Measurements from ENCODE around the gene ZNF423.
"Not testable (repeated sequence)": the region's sequence is repeated elsewhere in the genome, so short reads cannot be mapped to it uniquely, and the experiment has no call there.

ZNF423 gene

GRCh38 chr16:49586466-49587450 lies 269.2 kb downstream of the ZNF423 start:
- no peak for DNase-seq (ENCODE audit: low read depth, low spot score)

DNA sequence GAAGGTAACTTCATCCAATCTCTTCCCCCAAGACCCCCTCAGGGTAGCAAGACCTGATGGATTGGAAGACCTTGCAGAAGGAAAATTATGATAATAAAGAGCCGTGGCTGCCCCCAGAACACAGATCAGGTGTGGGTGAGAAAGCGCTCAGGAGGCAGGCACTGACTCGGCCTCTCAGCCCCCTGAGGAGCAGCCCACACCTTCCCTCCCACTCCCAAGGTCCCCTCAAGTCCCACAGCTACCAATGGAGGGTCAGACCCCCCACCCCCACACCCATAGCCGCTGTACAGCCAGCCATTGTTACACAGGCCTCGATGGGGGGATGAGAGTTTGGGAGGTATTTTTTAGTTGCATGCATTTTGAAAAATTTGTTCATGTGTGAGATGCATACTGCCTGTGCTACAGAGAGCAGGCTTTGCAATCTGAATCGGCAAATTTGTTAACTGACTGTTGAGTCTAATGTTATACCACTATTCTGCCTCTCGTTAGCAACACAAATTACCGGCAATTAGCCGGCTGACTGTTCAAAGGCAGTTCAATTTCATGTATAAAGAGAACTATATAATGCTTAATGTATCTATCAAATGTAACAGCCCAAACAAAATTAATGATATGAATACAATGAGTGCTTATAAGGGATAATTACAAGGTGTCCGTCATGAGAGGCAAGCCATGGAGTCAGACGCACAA lies 270.6 kb downstream of the ZNF423 start:
- no peak for DNase-seq (ENCODE audit: low read depth, low spot score)

- DNase-seq (ENCODE audit: low read depth, low spot score), result no peak
These were observed 272.0 kb downstream of the ZNF423 start for GRCh38 chr16:49583911-49584310.

DNA sequence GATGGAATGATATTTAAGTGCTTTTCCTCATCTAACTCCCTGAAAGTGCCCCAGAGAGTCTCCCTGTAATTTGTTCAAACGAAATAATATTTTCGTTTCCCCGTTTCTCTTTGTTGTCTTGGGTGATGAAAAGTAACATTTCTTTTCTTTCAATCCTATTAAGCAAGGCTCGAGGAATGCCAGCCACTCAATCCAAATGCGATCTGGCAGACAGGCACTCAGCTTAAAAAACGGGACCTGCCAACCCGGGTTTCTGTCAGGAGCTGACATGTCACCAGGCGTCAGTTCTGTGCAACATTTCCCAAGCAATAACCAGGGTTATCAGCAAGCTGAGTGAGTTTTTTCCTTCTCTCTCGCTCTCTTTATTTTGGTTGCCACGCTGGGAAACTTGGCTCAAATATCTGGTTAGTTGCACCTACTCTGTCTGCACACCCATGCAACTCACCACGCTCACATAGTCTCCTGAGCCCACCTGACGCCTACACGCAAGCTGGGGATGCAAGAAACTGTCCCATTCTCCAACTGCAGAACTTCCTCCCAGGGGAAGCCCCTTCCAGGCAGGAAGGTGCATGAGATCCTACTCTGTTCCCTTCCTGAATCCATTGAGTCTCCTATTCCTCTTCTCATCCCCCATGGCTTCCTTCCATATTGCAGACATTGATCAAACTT lies 274.1 kb downstream of the ZNF423 start:
- DNase-seq (ENCODE audit: low read depth, low spot score), result no peak

DNA sequence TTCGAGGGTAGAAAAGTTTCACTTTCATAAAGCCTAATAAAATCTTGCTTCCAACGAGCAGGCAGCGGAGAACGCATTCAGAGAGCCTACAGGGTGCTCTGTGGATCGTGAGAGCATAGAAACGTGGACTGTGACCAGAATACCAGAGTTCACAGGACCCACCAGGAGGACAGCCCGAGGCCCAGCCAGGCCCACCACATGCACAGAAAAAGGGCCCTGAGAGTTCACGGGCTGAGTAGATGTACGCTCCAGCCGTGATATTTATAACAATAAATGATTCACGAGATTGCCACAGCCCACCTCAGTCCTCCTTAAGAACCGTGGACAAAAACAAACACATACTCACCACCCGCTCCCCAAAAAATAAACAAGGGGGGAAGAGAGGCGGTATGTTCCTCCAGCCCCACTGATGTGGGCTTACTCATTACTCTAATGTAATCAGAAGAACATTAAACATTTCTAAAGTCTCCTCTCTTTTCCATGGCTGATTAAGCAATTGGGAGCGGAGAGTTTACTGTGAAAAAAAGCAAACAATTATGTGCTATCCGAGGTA lies 275.1 kb downstream of the ZNF423 start:
- DNase-seq (ENCODE audit: low read depth, low spot score), result no peak

GRCh38 chr16:49578435-49579024 lies 277.4 kb downstream of the ZNF423 start:
- no peak for DNase-seq (ENCODE audit: low read depth, low spot score)

DNA sequence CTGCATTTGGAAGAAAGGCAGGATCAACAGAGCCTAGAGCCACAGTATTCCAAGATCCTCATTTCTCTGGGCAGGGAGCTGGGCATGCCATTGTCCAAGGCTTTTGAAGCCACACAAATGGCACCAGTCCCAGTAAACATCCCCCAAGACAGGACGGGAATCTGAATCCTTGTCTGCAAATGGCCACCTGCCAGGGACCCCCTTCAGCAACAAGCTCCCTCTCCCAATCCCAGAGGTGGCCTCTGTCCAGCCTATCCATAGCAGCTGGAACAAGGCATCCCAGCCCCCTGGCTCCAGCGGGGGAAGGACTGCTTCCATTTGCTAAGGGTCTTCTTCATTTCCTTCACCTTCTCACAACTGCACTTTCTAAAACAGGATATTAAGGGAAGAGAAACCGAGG lies 277.9 kb downstream of the ZNF423 start:
- no peak for DNase-seq (ENCODE audit: low read depth, low spot score)

- no peak for DNase-seq (ENCODE audit: low read depth, low spot score)
These were observed 279.0 kb downstream of the ZNF423 start for GRCh38 chr16:49576941-49577340.

DNA sequence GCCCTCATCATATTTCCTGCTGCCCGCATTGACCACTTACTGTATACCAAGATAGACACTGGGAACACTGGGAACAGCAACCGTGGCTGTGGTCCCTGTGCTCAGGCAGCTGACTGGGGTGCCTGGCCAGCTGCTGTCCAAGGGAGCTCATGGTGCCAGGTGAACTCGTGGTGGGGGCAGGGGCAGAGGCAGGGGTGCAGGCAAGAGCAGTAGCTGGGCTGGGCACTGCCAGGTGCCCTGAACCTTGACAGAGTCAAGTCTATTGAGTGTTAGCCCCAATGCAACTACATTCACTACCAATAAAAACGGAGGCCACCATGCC lies 279.8 kb downstream of the ZNF423 start:
- DNase-seq (ENCODE audit: low read depth, low spot score), result no peak

DNA sequence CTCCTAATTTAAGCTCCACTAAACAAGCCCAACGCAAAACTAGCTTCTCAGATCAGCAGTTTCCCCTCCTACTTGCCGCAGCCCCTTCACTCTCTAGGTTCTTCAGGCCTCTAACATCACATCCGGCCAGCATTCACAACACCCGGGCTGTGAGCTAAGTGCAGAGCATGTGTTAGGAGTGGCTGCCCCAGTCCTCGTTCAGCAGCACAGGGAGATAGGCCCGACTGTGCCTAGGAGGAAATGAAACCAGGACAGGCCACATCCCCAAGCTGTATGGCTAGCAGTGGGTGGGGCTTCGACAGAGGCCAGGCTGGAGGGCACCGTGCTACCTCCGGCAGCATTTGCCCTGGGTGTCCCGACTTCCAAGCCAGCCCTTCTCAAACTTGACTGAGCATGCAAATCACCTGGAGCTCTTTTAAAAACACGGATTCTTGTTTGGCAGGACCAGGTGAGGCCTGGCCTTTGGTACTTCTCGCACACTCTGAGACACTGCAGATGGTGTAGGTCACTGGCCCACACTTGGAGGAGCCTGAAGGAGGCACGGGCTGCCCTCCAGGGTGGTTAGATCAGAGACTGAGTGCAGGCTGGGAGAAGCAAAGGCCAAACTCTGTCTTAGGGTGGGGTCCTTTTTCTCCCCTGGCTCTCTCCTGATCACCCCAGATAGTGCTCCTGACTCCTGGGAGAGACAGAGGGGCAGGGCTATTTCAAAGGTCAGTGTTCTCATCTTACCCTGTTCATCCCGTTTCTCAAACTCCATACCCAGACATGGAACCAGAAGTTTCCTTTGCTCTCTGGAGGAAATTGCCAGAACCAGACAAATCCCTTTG lies 280.4 kb downstream of the ZNF423 start:
- DNase-seq (ENCODE audit: low read depth, low spot score), result no peak

GRCh38 chr16:49574826-49575225 lies 281.1 kb downstream of the ZNF423 start:
- DNase-seq (ENCODE audit: low read depth, low spot score), result no peak

DNA sequence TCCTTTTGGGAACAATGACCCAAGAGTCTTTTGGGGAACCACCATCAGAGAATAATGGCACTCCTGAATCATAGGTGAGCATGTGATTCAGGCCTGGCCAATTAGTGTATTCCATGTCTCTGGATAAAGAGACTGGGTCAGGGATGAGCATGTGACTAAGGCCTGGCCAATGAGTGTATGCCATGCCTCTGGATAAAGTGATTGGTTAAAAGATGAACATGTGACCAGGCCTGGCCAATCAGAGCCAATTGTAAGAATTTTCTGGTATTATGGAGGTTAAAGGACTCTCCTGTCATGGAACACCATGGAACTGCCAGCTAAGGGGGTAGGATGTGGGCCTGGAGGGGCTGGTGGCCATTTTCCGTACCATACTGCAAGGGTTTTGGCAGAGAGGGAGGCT lies 288.0 kb downstream of the ZNF423 start:
- no peak for DNase-seq (ENCODE audit: low read depth, low spot score)

GRCh38 chr16:49566432-49566831 lies 289.5 kb downstream of the ZNF423 start:
- no peak for DNase-seq (ENCODE audit: low read depth, low spot score)

DNA sequence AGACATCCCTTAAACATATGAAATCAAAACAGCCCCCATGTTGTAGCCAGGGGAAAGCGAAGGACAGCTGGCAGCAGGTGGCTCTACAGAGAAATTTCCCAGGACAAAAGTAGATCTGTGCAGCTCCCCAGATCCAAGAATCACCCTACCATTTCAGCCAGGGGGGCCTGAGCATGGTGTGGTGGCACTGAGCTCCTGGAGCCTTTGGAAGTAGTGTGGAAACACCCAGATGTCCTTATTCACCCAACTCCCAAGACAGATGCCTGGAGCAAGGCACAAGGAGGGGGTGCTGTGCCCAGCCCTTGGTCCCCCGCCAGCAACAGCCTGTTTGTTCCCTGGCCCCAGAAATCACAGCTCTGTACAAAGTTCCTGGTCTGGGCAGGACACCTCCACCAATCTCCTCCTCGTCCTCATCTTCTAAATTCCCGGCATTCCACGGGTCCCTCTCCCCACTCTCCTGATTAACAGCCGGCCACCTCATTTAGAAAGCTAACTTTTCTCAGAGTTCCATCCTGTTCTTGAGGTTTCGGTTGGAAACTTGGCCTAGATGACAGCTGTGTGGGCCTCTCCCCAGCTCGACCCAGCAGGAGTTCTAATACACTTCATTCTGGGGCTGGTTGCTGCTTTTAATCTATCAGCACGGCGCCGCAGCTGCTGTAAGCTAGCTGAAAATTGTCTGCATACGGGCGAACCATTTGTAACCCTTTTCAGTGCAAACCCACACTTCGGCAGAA lies 291.2 kb downstream of the ZNF423 start:
- peak; percentile 47 for DNase-seq (ENCODE audit: low read depth, low spot score)

DNA sequence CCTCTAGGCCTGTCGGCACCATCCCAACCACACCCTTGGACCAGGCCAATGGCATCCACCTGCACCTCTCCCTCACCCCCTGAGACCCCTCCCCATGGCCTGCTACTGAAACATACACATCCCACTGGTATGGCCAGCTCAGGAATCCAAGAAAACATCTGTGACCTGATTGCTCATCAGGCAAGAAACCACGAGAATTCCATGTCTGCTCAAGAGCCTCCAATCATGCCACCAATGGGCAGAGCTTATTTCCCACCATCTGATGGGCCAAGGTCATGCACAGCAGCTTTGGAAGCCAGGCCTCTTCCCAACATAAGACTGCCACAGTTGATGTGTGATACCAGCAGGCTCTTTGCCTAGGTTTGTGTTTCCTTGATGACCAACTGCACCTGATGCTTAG lies 292.2 kb downstream of the ZNF423 start:
- DNase-seq (ENCODE audit: low read depth, low spot score), result no peak

GRCh38 chr16:49562894-49563293 lies 293.0 kb downstream of the ZNF423 start:
- DNase-seq (ENCODE audit: low read depth, low spot score), result not testable (repeated sequence)

DNA sequence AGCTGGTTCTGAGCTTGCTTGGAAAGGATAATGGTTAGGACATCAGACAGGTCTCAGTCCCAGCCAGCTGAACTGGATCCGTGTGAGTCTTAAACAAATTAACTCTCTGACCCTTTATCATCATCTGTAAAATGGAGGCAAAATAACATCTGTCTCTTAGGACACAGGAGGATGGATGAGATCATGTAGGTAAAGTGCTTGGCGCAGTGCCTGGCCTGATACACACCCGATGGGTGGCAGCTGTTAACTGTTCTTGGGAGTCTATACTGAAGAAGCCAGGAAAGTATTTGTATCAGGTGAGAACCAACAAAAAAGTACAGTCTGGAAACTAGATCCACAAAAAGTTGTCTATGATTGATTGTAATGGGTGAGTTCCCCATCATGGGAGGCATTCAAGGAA lies 293.7 kb downstream of the ZNF423 start:
- DNase-seq (ENCODE audit: low read depth, low spot score), result no peak

- DNase-seq (ENCODE audit: low read depth, low spot score), result no peak
These were observed 295.7 kb downstream of the ZNF423 start for GRCh38 chr16:49560004-49560830.

DNA sequence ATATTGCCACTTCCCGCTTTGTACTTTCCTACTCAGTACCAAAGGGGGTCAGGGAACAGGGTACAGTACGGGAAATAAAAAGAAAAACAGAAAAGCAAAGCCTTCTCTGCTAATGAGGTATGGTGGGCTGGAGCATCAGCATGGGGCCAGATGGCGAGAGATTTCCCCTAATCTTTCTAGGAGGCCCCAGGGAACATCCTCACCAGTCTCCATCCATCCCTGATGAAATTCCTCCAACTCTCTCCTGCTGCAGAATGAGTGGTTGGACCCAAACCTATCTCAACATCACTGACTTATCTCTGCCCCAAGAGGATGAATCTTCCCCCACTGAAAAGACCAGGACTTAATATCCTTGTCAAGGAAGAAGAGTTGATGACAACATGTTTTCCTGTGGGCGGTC lies 296.7 kb downstream of the ZNF423 start:
- no peak for DNase-seq (ENCODE audit: low read depth, low spot score)
